GM12872 (cell line): ENCODE measurements around the gene PIGS.

Experiments
- TF ChIP-seq, protein P1 (sequence below): IDR thresholded peaks from 3 replicates; pipeline ENCODE4 v1.5.1; 2011; ENCODE audit warnings: low read depth, mild to moderate bottlenecking, low read length, moderate library complexity; ENCODE audit not compliant: insufficient read depth

PIGS gene

DNA sequence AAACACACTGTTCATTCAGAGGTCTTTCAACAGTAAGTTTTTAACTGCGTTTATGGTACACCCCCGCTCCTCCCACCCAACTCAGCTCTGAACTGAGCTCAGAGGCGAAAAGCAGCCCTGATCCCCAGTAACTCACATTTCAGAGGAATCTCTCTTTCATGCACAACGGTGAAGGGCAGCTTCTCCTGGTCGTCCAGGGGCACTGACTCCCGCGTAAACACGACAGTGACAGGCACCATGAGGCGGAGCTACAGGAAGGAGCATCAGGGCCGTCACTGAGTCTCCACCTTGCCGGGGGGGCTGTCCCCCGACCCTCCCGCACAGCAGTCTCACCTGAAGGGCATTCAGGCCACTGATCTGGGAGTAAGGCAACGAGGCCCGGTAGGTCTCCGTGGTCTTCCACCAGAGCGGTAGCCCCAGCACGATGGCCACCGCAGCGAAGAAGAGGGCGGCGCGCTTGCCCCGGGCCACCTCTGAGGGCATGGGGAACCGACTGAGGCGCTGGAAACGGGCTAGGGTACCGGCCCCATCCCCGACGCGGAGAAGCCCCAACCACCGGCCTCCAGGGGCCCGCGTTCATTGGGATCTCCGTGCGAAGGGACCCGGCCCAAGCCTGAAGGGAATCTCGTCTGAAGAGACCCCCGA, 486 bp downstream of the PIGS start:
- TF ChIP-seq, protein P1, sequence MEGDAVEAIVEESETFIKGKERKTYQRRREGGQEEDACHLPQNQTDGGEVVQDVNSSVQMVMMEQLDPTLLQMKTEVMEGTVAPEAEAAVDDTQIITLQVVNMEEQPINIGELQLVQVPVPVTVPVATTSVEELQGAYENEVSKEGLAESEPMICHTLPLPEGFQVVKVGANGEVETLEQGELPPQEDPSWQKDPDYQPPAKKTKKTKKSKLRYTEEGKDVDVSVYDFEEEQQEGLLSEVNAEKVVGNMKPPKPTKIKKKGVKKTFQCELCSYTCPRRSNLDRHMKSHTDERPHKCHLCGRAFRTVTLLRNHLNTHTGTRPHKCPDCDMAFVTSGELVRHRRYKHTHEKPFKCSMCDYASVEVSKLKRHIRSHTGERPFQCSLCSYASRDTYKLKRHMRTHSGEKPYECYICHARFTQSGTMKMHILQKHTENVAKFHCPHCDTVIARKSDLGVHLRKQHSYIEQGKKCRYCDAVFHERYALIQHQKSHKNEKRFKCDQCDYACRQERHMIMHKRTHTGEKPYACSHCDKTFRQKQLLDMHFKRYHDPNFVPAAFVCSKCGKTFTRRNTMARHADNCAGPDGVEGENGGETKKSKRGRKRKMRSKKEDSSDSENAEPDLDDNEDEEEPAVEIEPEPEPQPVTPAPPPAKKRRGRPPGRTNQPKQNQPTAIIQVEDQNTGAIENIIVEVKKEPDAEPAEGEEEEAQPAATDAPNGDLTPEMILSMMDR: no peak

DNA sequence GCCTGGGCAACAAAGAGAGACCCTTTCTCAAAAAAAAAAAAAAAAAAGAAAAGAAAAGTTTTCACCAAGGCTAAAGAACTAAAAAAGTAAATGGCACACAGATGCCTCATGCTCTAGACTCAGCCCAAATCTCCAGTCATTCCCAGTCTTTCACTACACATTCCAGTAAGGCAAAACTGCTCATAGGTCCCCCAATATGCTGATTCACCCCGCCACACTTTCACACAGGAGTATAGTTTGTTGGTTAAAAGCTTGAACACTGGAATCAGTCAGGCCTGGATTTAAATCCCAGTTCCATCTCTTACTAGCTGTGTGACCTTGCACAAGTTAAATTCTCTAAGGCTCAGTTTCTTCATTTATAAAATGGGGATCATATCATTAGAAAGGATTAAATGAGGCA, 1.9 kb downstream of the PIGS start:
- TF ChIP-seq, protein P1: no peak

DNA sequence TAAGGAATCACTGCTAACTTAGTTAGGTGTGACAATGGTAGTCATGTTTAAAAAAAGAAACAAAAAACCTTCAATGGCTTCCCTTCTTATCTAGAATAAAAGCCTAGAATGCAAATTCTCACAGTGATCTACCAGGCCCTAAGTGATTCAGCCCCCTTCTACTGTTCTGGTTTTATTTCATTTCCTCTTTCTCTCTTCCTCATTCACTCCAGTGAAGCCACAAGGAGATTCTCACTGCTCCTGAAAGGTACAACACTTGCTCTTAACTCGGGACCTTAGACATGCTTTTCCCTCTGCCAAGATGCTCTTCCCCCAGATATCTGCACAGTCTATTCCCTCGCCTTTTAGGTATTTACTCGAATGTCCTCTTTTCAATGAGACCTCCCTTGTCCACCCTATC, 3.7 kb downstream of the PIGS start:
- TF ChIP-seq, protein P1: no peak

DNA sequence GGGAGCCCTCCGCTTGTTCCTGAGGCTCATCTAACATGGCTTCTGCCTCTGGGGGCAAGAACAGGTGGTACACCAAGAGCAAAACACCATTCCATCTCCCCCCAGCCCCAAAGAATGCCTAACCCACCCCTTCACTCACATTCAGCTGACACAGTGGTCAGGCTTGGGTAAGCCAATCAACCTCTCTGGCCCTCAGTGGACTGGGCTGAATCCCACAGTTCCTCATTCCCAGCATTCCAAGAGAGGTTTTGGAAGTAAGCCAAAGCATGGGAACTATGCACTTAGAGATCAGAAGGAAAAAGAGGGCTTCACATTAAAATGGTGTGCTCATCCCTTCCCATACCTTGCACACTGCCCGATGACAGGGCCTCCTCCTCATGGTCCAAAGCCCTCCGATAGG, 7.8 kb downstream of the PIGS start:
- TF ChIP-seq, protein P1: no peak

GRCh38 chr17:28555022-28555421, 16.3 kb downstream of the PIGS start:
- TF ChIP-seq, protein P1: no peak

DNA sequence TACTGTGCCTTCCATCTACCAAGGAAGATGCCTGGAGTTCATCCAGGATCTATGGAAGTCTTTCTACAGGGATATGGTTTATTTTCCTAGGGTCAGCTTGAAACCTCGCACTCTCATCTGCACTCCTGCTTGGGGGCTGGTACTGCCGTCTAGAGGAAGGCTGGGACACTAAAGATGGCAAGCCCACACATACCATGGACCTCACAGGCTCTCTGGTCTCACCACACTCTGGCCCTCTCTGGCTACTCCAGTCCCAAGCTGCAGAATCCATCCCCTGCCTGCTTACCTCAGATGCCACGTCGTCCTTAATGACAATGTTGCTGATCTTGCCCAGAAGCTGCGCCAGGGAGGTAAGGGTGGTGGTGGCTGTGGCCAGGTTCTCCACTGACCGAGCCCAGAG, 16.8 kb downstream of the PIGS start:
- TF ChIP-seq, protein P1: peak; percentile 50; the same call in 2 of the 3 replicates

GRCh38 chr17:28553000-28553505, 18.3 kb downstream of the PIGS start:
- TF ChIP-seq, protein P1: no peak
